ENCODE measurements around the gene TP73. TPM values are rescaled to one million over a fixed set of nuclear protein-coding genes. Genes with fewer than 3 reads are reported as not detected.
A peak's percentile ranks its signal among the peaks of the same experiment; 100 is the strongest.

The TP73 gene
- total RNA-seq, 1 donor from 2014 or later = 0.05 TPM

DNA sequence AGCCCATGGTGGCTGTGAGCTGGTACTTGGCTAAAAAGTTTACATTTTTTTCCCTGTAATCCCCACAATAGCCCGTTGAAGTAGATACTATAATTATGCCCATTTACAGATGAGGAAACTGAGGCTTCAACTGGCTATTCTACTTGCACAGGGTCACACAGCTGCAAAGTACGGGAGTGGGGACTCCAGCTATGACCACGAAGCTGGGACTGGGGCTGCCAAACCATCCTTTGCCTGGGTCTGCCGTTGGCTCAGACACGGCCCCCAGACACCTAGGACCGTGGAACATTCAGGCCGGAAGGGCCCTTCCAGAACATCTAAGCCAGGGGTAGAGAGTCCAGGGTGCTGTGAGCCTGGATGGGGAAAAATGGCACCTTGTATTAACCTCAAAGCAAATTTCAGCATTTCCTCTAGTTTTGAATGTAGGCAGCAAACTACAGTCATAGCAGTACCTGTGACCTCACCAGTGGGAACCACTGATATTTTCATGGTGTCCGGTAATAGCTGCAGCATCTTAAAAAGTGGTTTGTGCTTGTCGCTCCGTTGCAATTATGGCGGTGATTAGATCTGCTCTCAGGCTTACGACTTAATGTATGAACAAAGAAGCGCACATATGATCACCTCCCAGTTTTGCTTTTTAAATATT is 4.3 kb downstream of the TP73 start:
- no peak overlapping the region for H3K27ac Mint-ChIP-seq (ENCODE audit: unreplicated experiment)
- H3K27me3 Mint-ChIP-seq (ENCODE audit: low read depth) = peaks cover 49% of the 10 kb centered on the region
- no peaks in the 10 kb centered on the region for H3K9me3 Mint-ChIP-seq (ENCODE audit: low read depth)
- H3K4me3 Mint-ChIP-seq (ENCODE audit: unreplicated experiment) = no peak overlapping the region
- H3K4me1 Mint-ChIP-seq (ENCODE audit: low read depth) = no peaks in the 10 kb centered on the region
- H3K36me3 Mint-ChIP-seq (ENCODE audit: low read depth) = peaks cover 2% of the 10 kb centered on the region
- TF ChIP-seq, protein P1, sequence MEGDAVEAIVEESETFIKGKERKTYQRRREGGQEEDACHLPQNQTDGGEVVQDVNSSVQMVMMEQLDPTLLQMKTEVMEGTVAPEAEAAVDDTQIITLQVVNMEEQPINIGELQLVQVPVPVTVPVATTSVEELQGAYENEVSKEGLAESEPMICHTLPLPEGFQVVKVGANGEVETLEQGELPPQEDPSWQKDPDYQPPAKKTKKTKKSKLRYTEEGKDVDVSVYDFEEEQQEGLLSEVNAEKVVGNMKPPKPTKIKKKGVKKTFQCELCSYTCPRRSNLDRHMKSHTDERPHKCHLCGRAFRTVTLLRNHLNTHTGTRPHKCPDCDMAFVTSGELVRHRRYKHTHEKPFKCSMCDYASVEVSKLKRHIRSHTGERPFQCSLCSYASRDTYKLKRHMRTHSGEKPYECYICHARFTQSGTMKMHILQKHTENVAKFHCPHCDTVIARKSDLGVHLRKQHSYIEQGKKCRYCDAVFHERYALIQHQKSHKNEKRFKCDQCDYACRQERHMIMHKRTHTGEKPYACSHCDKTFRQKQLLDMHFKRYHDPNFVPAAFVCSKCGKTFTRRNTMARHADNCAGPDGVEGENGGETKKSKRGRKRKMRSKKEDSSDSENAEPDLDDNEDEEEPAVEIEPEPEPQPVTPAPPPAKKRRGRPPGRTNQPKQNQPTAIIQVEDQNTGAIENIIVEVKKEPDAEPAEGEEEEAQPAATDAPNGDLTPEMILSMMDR (IDR thresholded peaks at IDR 0.05) = no peak
- no peak for DNase-seq (ENCODE audit: low spot score)

DNA sequence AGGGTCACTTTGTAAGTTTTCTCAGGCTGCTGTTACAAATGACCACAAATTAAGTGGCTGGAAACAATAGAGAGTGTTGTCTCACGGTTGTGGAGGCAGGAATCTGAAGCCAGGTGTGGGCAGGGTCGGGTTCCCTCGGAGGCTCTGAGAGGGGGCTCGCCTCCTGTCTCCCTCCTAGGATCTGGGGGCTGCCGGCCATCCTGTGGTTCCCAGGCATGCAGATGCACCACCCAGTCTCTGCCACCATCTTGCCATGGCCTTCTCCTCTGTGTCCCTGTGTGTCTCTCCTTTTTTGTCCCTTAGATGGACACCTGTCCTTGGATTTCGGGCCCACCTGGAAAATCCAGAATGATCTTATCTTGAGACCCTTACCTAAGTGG is 4.8 kb downstream of the TP73 start:
- peaks cover 49% of the 10 kb centered on the region for H3K27me3 Mint-ChIP-seq (ENCODE audit: low read depth)
- TF ChIP-seq, protein P1 (IDR thresholded peaks at IDR 0.05) = no peak
- H3K27ac Mint-ChIP-seq (ENCODE audit: unreplicated experiment) = no peak overlapping the region
- H3K9me3 Mint-ChIP-seq (ENCODE audit: low read depth) = no peaks in the 10 kb centered on the region
- no peak overlapping the region for H3K4me3 Mint-ChIP-seq (ENCODE audit: unreplicated experiment)
- H3K4me1 Mint-ChIP-seq (ENCODE audit: low read depth) = no peaks in the 10 kb centered on the region
- DNase-seq (ENCODE audit: low spot score) = peak; percentile 68
- H3K36me3 Mint-ChIP-seq (ENCODE audit: low read depth) = peaks cover 2% of the 10 kb centered on the region

DNA sequence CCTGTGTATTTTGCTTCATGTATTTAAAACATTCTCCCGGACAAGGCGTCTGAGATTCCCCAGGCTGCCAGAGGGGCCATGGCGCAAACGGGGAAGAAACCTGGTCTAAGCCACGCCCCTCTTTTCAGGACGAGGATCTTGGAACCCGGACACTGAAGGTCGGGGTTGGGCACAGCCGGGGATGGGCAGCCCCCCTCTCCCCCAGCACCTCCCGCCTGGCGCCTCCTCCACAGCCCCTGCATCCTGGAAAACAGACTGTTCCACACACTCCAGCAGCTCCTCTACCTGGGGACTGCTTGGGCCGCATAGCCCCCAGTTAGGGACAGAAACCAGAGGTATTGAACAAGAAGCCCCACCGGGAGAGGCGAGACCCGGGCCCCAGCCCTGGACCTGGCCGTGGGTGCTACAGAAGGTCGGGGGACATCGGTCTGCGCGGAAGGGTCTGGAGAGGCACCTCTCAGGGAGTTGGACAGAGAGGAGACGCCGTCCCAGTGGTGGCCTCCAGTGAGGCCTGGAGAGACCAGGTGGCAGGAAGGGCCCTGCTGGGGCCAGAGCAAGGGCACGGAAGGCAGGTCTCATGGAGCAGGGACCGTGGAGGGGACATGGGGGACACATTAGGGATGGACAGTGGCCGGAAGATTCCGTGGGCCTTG is 5.4 kb downstream of the TP73 start:
- TF ChIP-seq, protein P1 (IDR thresholded peaks at IDR 0.05) = no peak
- Mint-ChIP-seq H3K9me3 (ENCODE audit: low read depth) (no peaks in the 10 kb centered on the region), H3K4me1 (ENCODE audit: low read depth) (no peaks in the 10 kb centered on the region), H3K4me3 (ENCODE audit: unreplicated experiment) (no peak overlapping the region), H3K27me3 (ENCODE audit: low read depth) (peaks cover 49% of the 10 kb centered on the region), H3K27ac (ENCODE audit: unreplicated experiment) (no peak overlapping the region), H3K36me3 (ENCODE audit: low read depth) (peaks cover 2% of the 10 kb centered on the region)
- DNase-seq (ENCODE audit: low spot score) = peak; percentile 90

DNA sequence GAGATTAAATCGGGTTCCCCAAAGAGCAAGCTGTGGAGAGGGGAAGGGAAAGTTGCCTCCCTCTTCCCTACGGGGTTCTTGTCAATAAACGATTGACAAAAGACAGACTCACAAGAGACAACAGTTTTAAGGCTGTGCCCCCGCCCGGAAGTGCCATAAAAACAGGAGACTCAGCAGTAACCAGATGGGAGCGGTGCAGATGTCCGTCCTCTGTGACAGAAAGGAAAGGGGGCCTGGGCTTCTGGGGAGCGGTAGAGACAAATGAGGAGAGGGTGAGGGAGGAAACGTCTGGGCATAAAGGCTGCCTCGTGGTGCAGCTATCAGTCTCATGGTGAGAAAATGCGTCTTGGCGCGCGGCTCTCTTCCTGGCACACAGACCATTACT is 5.9 kb downstream of the TP73 start:
- no peak overlapping the region for H3K27ac Mint-ChIP-seq (ENCODE audit: unreplicated experiment)
- peak; percentile 48 for DNase-seq (ENCODE audit: low spot score)
- no peaks in the 10 kb centered on the region for H3K9me3 Mint-ChIP-seq (ENCODE audit: low read depth)
- no peaks in the 10 kb centered on the region for H3K4me1 Mint-ChIP-seq (ENCODE audit: low read depth)
- H3K27me3 Mint-ChIP-seq (ENCODE audit: low read depth) = peaks cover 47% of the 10 kb centered on the region
- no peak overlapping the region for H3K4me3 Mint-ChIP-seq (ENCODE audit: unreplicated experiment)
- TF ChIP-seq, protein P1 (IDR thresholded peaks at IDR 0.05) = no peak
- H3K36me3 Mint-ChIP-seq (ENCODE audit: low read depth) = peaks cover 2% of the 10 kb centered on the region

DNA sequence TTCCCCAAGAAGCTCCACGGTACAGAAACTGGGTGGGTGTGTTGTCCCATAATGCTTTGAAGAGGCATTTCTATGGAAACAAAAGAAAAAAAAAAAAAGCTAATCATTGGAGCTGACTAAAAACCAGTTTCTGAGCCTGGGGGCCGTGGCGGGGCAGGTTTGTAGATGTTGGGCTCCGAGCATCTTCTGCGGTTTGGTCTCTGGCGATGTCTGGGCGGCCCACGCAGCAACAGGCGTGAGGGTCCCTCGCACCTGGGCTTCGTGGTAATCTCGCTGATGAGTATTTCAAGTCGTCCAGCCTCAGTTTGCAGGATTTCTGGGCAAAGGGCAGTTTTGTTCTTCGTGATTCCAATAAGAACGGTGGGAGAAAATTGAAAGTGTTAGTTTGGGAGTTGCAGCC is 6.8 kb downstream of the TP73 start:
- DNase-seq (ENCODE audit: low spot score) = peak; percentile 59
- Mint-ChIP-seq H3K27ac (ENCODE audit: unreplicated experiment) (no peak overlapping the region), H3K27me3 (ENCODE audit: low read depth) (peaks cover 39% of the 10 kb centered on the region), H3K9me3 (ENCODE audit: low read depth) (no peaks in the 10 kb centered on the region), H3K4me1 (ENCODE audit: low read depth) (no peaks in the 10 kb centered on the region), H3K4me3 (ENCODE audit: unreplicated experiment) (no peak overlapping the region), H3K36me3 (ENCODE audit: low read depth) (peaks cover 2% of the 10 kb centered on the region)
- TF ChIP-seq, protein P1 (IDR thresholded peaks at IDR 0.05) = no peak
